WTC11 (cell line): ENCODE data around the gene CYP1A2. TPM values are rescaled to one million over a fixed set of nuclear protein-coding genes. Genes with fewer than 3 reads are reported as not detected.

Experiments
- ATAC-seq: fragments of 200-7000 bp; cut with Tn5 transposase; 2 replicates; pipeline ENCODE4 v1.10.0; 2021; ENCODE audit warnings: mild to moderate bottlenecking, moderate library complexity
- CTCF ChIA-PET: fragments of 300-600 bp; sonication (Branson Sonifier 250); formaldehyde crosslinking; loops from one replicate; lab custom pipeline; 2021; ENCODE audit warnings: antibody characterized with exemption; lab: Charles Lee
- POLR2A ChIA-PET: fragments of 350-600 bp; sonication (Branson Sonifier 250); formaldehyde crosslinking; loops from one replicate; lab custom pipeline; 2021; ENCODE audit warnings: antibody characterized with exemption; lab: Charles Lee
- DNase-seq: peaks from one replicate; pipeline ENCODE4 v3.0.0; 2021; ENCODE audit warnings: low spot score
- H3K27ac Mint-ChIP-seq: 2 replicates; pipeline ENCODE4 v1.8.0; 2021; ENCODE audit warnings: mixed read lengths
- H3K27me3 Mint-ChIP-seq: 2 replicates; pipeline ENCODE4 v1.8.0; 2021; ENCODE audit warnings: low read depth, mild to moderate bottlenecking, moderate library complexity, mixed read lengths
- H3K36me3 Mint-ChIP-seq: 2 replicates; pipeline ENCODE4 v1.8.0; 2021; ENCODE audit warnings: mixed read lengths
- H3K4me1 Mint-ChIP-seq: 2 replicates; pipeline ENCODE4 v1.8.0; 2022; ENCODE audit warnings: mixed read lengths
- H3K4me3 Mint-ChIP-seq: 2 replicates; pipeline ENCODE4 v1.8.0; 2021; ENCODE audit warnings: mild to moderate bottlenecking, moderate library complexity, mixed read lengths
- H3K9me3 Mint-ChIP-seq: 2 replicates; pipeline ENCODE4 v1.8.0; 2021; ENCODE audit warnings: mixed read lengths
- FOXK1 ChIP-seq: sonication (generic); formaldehyde crosslinking; IDR thresholded peaks from 2 replicates; pipeline ENCODE4 v1.8.0; 2022; ENCODE audit warnings: mild to moderate bottlenecking, moderate library complexity, missing genetic modification reagents
- GABPB1 ChIP-seq: sonication (generic); formaldehyde crosslinking; IDR thresholded peaks from 2 replicates; pipeline ENCODE4 v1.8.1; 2023; ENCODE audit warnings: mild to moderate bottlenecking, missing genetic modification reagents
- NFE2L1 ChIP-seq: sonication (generic); formaldehyde crosslinking; IDR thresholded peaks from 2 replicates; pipeline ENCODE4 v1.8.1; 2023; ENCODE audit warnings: missing genetic modification reagents
- NR3C1 ChIP-seq: sonication (generic); formaldehyde crosslinking; conservative IDR thresholded peaks from 2 replicates; pipeline ENCODE4 v1.8.1; 2023; ENCODE audit warnings: low read depth, mild to moderate bottlenecking, missing genetic modification reagents
- PRRX2 ChIP-seq: fragments of 250-450 bp; sonication (Bioruptor Pico); IDR thresholded peaks from 2 replicates; pipeline ENCODE4 v1.8.0; 2021; ENCODE audit warnings: mild to moderate bottlenecking
- SMAD4 ChIP-seq: sonication (generic); formaldehyde crosslinking; IDR thresholded peaks from 2 replicates; pipeline ENCODE4 v1.8.0; 2022; ENCODE audit warnings: mild to moderate bottlenecking, missing genetic modification reagents
- SP1 ChIP-seq: sonication (generic); formaldehyde crosslinking; conservative IDR thresholded peaks from 2 replicates; pipeline ENCODE4 v1.8.1; 2022; ENCODE audit warnings: missing genetic modification reagents
- ZNF138 ChIP-seq: sonication (generic); formaldehyde crosslinking; conservative IDR thresholded peaks from 2 replicates; pipeline ENCODE4 v1.8.1; 2022; ENCODE audit warnings: mild to moderate bottlenecking, moderate library complexity, missing genetic modification reagents
- ZNF219 ChIP-seq: sonication (generic); formaldehyde crosslinking; IDR thresholded peaks from 2 replicates; pipeline ENCODE4 v1.8.0; 2023; ENCODE audit warnings: missing genetic modification reagents, mild to moderate bottlenecking, borderline replicate concordance
- ZNF423 ChIP-seq: fragments of 250-450 bp; sonication (Bioruptor Pico); IDR thresholded peaks from 2 replicates; pipeline ENCODE4 v2.1.2; 2022; ENCODE audit warnings: mild to moderate bottlenecking, moderate library complexity
- total RNA-seq: library from RNA; stranded (reverse); gene quantifications from 3 replicates; pipeline ENCODE4 v1.2.3, GENCODE V29; 2021
- TF ChIP-seq, protein P1 (sequence below): sonication (generic); formaldehyde crosslinking; IDR thresholded peaks from 2 replicates; pipeline ENCODE4 v1.8.0; 2023; ENCODE audit warnings: missing genetic modification reagents
- TF ChIP-seq, protein P2 (sequence below): sonication (generic); formaldehyde crosslinking; conservative IDR thresholded peaks from 2 replicates; pipeline ENCODE4 v1.8.1; 2022; ENCODE audit warnings: mild to moderate bottlenecking, missing genetic modification reagents
- TF ChIP-seq, protein P3 (sequence below): sonication (generic); formaldehyde crosslinking; IDR thresholded peaks from 2 replicates; pipeline ENCODE4 v1.8.1; 2022; ENCODE audit warnings: low read depth, missing genetic modification reagents, borderline replicate concordance
- TF ChIP-seq, protein P4 (sequence below): sonication (generic); formaldehyde crosslinking; IDR thresholded peaks from 2 replicates; pipeline ENCODE4 v1.8.0; 2023; ENCODE audit warnings: missing genetic modification reagents, mild to moderate bottlenecking, borderline replicate concordance
- TF ChIP-seq, protein P5 (sequence below): sonication (generic); formaldehyde crosslinking; IDR thresholded peaks from 2 replicates; pipeline ENCODE4 v1.8.1; 2022; ENCODE audit warnings: mild to moderate bottlenecking, moderate library complexity, missing genetic modification reagents
- TF ChIP-seq, protein P6 (sequence below): sonication (generic); formaldehyde crosslinking; IDR thresholded peaks from 2 replicates; pipeline ENCODE4 v1.8.0; 2022; ENCODE audit warnings: missing genetic modification reagents
- TF ChIP-seq, protein P7 (sequence below): sonication (generic); formaldehyde crosslinking; IDR thresholded peaks from 2 replicates; pipeline ENCODE4 v1.8.1; 2023; ENCODE audit warnings: mild to moderate bottlenecking, missing genetic modification reagents
- TF ChIP-seq, protein P8 (sequence below): sonication (generic); formaldehyde crosslinking; IDR thresholded peaks from 2 replicates; pipeline ENCODE4 v1.8.0; 2022; ENCODE audit warnings: mild to moderate bottlenecking, missing genetic modification reagents
- TF ChIP-seq, protein P9 (sequence below): sonication (generic); formaldehyde crosslinking; IDR thresholded peaks from 2 replicates; pipeline ENCODE4 v1.8.1; 2023; ENCODE audit warnings: mild to moderate bottlenecking, missing genetic modification reagents

CYP1A2 gene
- total RNA-seq, 1 experiment from 2014 or later, result not detected

DNA sequence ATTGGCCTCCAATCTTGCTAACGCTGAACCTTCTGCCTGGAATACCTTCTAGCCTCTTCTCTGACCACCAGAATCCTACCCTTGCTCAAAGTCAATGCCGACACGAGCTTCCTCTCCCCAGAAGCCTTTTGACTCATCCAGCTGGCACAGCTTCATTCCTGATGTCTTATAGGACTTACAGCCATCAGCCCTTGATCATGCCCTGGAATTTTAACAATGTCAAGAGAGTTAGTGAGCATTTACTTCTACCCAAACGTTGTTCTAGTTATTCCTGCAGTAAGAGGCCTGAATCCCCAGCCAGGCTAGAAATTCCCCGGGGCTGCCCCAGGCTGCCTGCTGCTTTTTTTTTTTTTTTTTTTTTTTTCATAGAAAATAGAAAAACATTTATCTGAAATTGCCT is 3.9 kb downstream of the CYP1A2 start:
- no peaks in the 10 kb centered on the region for H3K36me3 Mint-ChIP-seq
- ChIA-PET CTCF (interaction anchor here (0.7 to 5.8 kb wide), 3 partner anchors 17 to 117 kb away, joined by 4 to 56 read pairs (median 5); no protein-coding TSS in a partner anchor), POLR2A (interaction anchor here (2.5 kb wide), 1 partner anchor 8 kb away, joined by 11 read pairs; no protein-coding TSS in a partner anchor)
- H3K27me3 Mint-ChIP-seq, result peaks cover 1% of the 10 kb centered on the region; the same call in 1 of the 2 replicates
- ATAC-seq, result no peak
- no peaks in the 10 kb centered on the region for H3K9me3 Mint-ChIP-seq
- TF ChIP-seq ZNF138 (CRISPR knock-in tag), result no peak
- no peak for TF ChIP-seq ZNF219
- TF ChIP-seq FOXK1 (CRISPR knock-in tag), result no peak
- TF ChIP-seq ZNF423 (CRISPR knock-in tag), result no peak
- TF ChIP-seq SP1 (CRISPR knock-in tag), result no peak
- TF ChIP-seq, protein P1, sequence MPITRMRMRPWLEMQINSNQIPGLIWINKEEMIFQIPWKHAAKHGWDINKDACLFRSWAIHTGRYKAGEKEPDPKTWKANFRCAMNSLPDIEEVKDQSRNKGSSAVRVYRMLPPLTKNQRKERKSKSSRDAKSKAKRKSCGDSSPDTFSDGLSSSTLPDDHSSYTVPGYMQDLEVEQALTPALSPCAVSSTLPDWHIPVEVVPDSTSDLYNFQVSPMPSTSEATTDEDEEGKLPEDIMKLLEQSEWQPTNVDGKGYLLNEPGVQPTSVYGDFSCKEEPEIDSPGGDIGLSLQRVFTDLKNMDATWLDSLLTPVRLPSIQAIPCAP, result no peak
- TF ChIP-seq PRRX2, result no peak
- TF ChIP-seq, protein P2, sequence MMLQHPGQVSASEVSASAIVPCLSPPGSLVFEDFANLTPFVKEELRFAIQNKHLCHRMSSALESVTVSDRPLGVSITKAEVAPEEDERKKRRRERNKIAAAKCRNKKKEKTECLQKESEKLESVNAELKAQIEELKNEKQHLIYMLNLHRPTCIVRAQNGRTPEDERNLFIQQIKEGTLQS (CRISPR knock-in tag), result no peak
- TF ChIP-seq, protein P3, sequence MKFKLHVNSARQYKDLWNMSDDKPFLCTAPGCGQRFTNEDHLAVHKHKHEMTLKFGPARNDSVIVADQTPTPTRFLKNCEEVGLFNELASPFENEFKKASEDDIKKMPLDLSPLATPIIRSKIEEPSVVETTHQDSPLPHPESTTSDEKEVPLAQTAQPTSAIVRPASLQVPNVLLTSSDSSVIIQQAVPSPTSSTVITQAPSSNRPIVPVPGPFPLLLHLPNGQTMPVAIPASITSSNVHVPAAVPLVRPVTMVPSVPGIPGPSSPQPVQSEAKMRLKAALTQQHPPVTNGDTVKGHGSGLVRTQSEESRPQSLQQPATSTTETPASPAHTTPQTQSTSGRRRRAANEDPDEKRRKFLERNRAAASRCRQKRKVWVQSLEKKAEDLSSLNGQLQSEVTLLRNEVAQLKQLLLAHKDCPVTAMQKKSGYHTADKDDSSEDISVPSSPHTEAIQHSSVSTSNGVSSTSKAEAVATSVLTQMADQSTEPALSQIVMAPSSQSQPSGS (CRISPR knock-in tag), result no peak
- no peak for TF ChIP-seq NR3C1
- TF ChIP-seq, protein P4, sequence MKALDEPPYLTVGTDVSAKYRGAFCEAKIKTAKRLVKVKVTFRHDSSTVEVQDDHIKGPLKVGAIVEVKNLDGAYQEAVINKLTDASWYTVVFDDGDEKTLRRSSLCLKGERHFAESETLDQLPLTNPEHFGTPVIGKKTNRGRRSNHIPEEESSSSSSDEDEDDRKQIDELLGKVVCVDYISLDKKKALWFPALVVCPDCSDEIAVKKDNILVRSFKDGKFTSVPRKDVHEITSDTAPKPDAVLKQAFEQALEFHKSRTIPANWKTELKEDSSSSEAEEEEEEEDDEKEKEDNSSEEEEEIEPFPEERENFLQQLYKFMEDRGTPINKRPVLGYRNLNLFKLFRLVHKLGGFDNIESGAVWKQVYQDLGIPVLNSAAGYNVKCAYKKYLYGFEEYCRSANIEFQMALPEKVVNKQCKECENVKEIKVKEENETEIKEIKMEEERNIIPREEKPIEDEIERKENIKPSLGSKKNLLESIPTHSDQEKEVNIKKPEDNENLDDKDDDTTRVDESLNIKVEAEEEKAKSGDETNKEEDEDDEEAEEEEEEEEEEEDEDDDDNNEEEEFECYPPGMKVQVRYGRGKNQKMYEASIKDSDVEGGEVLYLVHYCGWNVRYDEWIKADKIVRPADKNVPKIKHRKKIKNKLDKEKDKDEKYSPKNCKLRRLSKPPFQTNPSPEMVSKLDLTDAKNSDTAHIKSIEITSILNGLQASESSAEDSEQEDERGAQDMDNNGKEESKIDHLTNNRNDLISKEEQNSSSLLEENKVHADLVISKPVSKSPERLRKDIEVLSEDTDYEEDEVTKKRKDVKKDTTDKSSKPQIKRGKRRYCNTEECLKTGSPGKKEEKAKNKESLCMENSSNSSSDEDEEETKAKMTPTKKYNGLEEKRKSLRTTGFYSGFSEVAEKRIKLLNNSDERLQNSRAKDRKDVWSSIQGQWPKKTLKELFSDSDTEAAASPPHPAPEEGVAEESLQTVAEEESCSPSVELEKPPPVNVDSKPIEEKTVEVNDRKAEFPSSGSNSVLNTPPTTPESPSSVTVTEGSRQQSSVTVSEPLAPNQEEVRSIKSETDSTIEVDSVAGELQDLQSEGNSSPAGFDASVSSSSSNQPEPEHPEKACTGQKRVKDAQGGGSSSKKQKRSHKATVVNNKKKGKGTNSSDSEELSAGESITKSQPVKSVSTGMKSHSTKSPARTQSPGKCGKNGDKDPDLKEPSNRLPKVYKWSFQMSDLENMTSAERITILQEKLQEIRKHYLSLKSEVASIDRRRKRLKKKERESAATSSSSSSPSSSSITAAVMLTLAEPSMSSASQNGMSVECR (CRISPR knock-in tag), result no peak
- TF ChIP-seq, protein P5, sequence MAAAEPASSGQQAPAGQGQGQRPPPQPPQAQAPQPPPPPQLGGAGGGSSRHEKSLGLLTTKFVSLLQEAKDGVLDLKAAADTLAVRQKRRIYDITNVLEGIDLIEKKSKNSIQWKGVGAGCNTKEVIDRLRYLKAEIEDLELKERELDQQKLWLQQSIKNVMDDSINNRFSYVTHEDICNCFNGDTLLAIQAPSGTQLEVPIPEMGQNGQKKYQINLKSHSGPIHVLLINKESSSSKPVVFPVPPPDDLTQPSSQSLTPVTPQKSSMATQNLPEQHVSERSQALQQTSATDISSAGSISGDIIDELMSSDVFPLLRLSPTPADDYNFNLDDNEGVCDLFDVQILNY (CRISPR knock-in tag), result no peak
- TF ChIP-seq, protein P6, sequence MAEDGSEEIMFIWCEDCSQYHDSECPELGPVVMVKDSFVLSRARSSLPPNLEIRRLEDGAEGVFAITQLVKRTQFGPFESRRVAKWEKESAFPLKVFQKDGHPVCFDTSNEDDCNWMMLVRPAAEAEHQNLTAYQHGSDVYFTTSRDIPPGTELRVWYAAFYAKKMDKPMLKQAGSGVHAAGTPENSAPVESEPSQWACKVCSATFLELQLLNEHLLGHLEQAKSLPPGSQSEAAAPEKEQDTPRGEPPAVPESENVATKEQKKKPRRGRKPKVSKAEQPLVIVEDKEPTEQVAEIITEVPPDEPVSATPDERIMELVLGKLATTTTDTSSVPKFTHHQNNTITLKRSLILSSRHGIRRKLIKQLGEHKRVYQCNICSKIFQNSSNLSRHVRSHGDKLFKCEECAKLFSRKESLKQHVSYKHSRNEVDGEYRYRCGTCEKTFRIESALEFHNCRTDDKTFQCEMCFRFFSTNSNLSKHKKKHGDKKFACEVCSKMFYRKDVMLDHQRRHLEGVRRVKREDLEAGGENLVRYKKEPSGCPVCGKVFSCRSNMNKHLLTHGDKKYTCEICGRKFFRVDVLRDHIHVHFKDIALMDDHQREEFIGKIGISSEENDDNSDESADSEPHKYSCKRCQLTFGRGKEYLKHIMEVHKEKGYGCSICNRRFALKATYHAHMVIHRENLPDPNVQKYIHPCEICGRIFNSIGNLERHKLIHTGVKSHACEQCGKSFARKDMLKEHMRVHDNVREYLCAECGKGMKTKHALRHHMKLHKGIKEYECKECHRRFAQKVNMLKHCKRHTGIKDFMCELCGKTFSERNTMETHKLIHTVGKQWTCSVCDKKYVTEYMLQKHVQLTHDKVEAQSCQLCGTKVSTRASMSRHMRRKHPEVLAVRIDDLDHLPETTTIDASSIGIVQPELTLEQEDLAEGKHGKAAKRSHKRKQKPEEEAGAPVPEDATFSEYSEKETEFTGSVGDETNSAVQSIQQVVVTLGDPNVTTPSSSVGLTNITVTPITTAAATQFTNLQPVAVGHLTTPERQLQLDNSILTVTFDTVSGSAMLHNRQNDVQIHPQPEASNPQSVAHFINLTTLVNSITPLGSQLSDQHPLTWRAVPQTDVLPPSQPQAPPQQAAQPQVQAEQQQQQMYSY (CRISPR knock-in tag), result no peak
- TF ChIP-seq GABPB1 (CRISPR knock-in tag), result no peak
- TF ChIP-seq, protein P7, sequence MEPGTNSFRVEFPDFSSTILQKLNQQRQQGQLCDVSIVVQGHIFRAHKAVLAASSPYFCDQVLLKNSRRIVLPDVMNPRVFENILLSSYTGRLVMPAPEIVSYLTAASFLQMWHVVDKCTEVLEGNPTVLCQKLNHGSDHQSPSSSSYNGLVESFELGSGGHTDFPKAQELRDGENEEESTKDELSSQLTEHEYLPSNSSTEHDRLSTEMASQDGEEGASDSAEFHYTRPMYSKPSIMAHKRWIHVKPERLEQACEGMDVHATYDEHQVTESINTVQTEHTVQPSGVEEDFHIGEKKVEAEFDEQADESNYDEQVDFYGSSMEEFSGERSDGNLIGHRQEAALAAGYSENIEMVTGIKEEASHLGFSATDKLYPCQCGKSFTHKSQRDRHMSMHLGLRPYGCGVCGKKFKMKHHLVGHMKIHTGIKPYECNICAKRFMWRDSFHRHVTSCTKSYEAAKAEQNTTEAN (CRISPR knock-in tag), result no peak
- TF ChIP-seq SMAD4, result no peak
- TF ChIP-seq, protein P8, sequence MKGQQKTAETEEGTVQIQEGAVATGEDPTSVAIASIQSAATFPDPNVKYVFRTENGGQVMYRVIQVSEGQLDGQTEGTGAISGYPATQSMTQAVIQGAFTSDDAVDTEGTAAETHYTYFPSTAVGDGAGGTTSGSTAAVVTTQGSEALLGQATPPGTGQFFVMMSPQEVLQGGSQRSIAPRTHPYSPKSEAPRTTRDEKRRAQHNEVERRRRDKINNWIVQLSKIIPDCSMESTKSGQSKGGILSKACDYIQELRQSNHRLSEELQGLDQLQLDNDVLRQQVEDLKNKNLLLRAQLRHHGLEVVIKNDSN (CRISPR knock-in tag), result no peak
- TF ChIP-seq, protein P9, sequence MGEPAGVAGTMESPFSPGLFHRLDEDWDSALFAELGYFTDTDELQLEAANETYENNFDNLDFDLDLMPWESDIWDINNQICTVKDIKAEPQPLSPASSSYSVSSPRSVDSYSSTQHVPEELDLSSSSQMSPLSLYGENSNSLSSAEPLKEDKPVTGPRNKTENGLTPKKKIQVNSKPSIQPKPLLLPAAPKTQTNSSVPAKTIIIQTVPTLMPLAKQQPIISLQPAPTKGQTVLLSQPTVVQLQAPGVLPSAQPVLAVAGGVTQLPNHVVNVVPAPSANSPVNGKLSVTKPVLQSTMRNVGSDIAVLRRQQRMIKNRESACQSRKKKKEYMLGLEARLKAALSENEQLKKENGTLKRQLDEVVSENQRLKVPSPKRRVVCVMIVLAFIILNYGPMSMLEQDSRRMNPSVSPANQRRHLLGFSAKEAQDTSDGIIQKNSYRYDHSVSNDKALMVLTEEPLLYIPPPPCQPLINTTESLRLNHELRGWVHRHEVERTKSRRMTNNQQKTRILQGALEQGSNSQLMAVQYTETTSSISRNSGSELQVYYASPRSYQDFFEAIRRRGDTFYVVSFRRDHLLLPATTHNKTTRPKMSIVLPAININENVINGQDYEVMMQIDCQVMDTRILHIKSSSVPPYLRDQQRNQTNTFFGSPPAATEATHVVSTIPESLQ (CRISPR knock-in tag), result no peak
- no peak for TF ChIP-seq NFE2L1 (CRISPR knock-in tag)
- H3K4me1 Mint-ChIP-seq, result peaks cover 7% of the 10 kb centered on the region; the same call in 1 of the 2 replicates
- no peak for DNase-seq
- H3K27ac Mint-ChIP-seq, result no peak overlapping the region
- H3K4me3 Mint-ChIP-seq, result no peak overlapping the region
